Kidney (tissue), 14 donors: ENCODE data around the gene BTBD9. TPM values are rescaled to one million over a fixed set of nuclear protein-coding genes. Genes with fewer than 3 reads are reported as not detected.

Experiments
- DNase-seq, 5 donors: peaks; one replicate each; pipeline ENCODE4 v3.0.0-alpha.2; 2013 to 2020
- FAIRE-seq: peaks from 2 replicates; lab custom pipeline; 2012; peaks lifted over from hg19 to GRCh38; lab: Jason Lieb, UNC
- H3K27ac ChIP-seq, 2 donors: one replicate each; pipeline ENCODE4 v1.7.0; 2013; ENCODE audit warnings: low read depth in 2 of 2, low read length in 2 of 2, inconsistent platforms in 1 of 2
- H3K27me3 ChIP-seq: one replicate; pipeline ENCODE4 v1.7.1; 2013; ENCODE audit warnings: low read length, inconsistent platforms; ENCODE audit not compliant: control insufficient read depth, insufficient read depth
- H3K36me3 ChIP-seq, 3 donors: one replicate each; pipeline versions ENCODE4 v1.7.0 to v1.7.1; 2013; ENCODE audit warnings: low read length in 3 of 3, control low read depth in 1 of 3, inconsistent platforms in 1 of 3; ENCODE audit not compliant: insufficient read depth in 3 of 3, control insufficient read depth in 2 of 3
- H3K4me1 ChIP-seq, 3 donors: one replicate each; pipeline versions ENCODE4 v1.7.0 to v1.7.1; 2013; ENCODE audit warnings: low read length in 3 of 3, inconsistent platforms in 1 of 3, low read depth in 1 of 3; ENCODE audit not compliant: control insufficient read depth in 2 of 3, insufficient read depth in 2 of 3
- H3K4me3 ChIP-seq, 3 donors: one replicate each; pipeline versions ENCODE4 v1.7.0 to v1.8.1; 2013; ENCODE audit warnings: low read length in 3 of 3, control low read depth in 1 of 3, inconsistent platforms in 1 of 3
- H3K9ac ChIP-seq, 3 donors: one replicate each; pipeline versions ENCODE4 v1.7.0 to v1.7.1; 2013; ENCODE audit warnings: low read length in 3 of 3, control low read depth in 1 of 3, inconsistent platforms in 1 of 3
- H3K9me3 ChIP-seq, 3 donors: one replicate each; pipeline versions ENCODE4 v1.7.0 to v1.7.1; 2013; ENCODE audit warnings: low read length in 3 of 3, control low read depth in 1 of 3, inconsistent platforms in 1 of 3; ENCODE audit not compliant: control insufficient read depth in 2 of 3, insufficient read depth in 1 of 3
- CTCF ChIP-seq: IDR thresholded peaks from 3 replicates; pipeline ENCODE4 v1.5.1; 2012; ENCODE audit warnings: mild to moderate bottlenecking, moderate library complexity, borderline replicate concordance; ENCODE audit not compliant: insufficient read depth; ENCODE audit errors: extremely low read depth
- intact Hi-C: fragments of 100-400 bp; cut with DNase I; formaldehyde crosslinking; loops from one replicate; pipeline ENCODE4 v1.11.1; 2022
- polyA plus RNA-seq: library from polyadenylated mRNA; stranded (reverse); fragments of 350-450 nt; fragmentation: Illumina TruSeq; extraction: RNeasy Lipid Tissue Mini Kit (QIAGEN cat#74804); gene quantifications from one replicate; pipeline ENCODE4 v1.2.3, GENCODE V29; 2014; ENCODE audit warnings: low read depth, low replicate concordance; ENCODE audit not compliant: insufficient read depth
- total RNA-seq: library from RNA; stranded (reverse); fragmentation: NEBNext Ultra II Directional; extraction: Animal tissue kit (Norgen Biotek cat#: 25700); gene quantifications from one replicate; pipeline ENCODE4 v1.2.1, GENCODE V29; 2021
- donor health status: control.
- donor health status: control.
- donor health status: control.
- donor health status: control.
- donor health status: control.
- donor health status: DM: yes; HTN: yes; CAD: no.
- donor health status: Normal renal cell carcinoma (clear cell type).

The BTBD9 gene
- total and polyA plus RNA-seq, 2 donors from 2014 or later: 4.2 to 29.9 TPM

GRCh38 chr6:38168126-38168525 lies 471.6 kb downstream of the BTBD9 start:
- H3K27me3 ChIP-seq: no peaks in the 10 kb centered on the region
- no peak overlapping the region for H3K9ac ChIP-seq
- DNase-seq: no peak
- no peak overlapping the region for H3K4me3 ChIP-seq
- intact Hi-C loops: no loop called here
- FAIRE-seq: no peak
- H3K36me3 ChIP-seq: no peaks in the 10 kb centered on the region
- H3K9me3 ChIP-seq: no peaks in the 10 kb centered on the region
- peaks cover 0 to 18% (median 3%) of the 10 kb centered on the region in 3 donors for H3K4me1 ChIP-seq
- H3K27ac ChIP-seq: no peak overlapping the region
- TF ChIP-seq CTCF: no peak

GRCh38 chr6:38167598-38167997 lies 472.1 kb downstream of the BTBD9 start:
- no peak for FAIRE-seq
- DNase-seq: no peak
- Histone ChIP-seq H3K4me3 (no peak overlapping the region), H3K9ac (no peak overlapping the region), H3K4me1 (peaks cover 0 to 18% (median 3%) of the 10 kb centered on the region in 3 donors), H3K36me3 (no peaks in the 10 kb centered on the region), H3K9me3 (no peaks in the 10 kb centered on the region), H3K27me3 (no peaks in the 10 kb centered on the region), H3K27ac (no peak overlapping the region)
- intact Hi-C loops: no loop called here
- TF ChIP-seq CTCF: no peak

GRCh38 chr6:38166411-38167240 lies 473.1 kb downstream of the BTBD9 start:
- H3K4me1 ChIP-seq: peaks cover 0 to 18% (median 3%) of the 10 kb centered on the region in 3 donors

More at GRCh38 chr6:38166411-38167240, 473.1 kb downstream of the BTBD9 start:
- H3K36me3 ChIP-seq: no peaks in the 10 kb centered on the region
- no peaks in the 10 kb centered on the region for H3K9me3 ChIP-seq
- H3K4me3 ChIP-seq: no peak overlapping the region
- DNase-seq (no peak), FAIRE-seq (no peak)
- no peaks in the 10 kb centered on the region for H3K27me3 ChIP-seq
- H3K27ac ChIP-seq: no peak overlapping the region
- H3K9ac ChIP-seq: no peak overlapping the region
- intact Hi-C loops: no loop called here
- TF ChIP-seq CTCF: no peak
